Superior temporal gyrus (tissue), 1 donor: ENCODE measurements around the gene DAAM1.
A peak's percentile ranks its signal among the peaks of the same experiment; 100 is the strongest.

Source experiments
- DNase-seq: peaks from one replicate; pipeline ENCODE4 v3.0.0-alpha.2; 2016; ENCODE audit errors: extremely low spot score

DAAM1 gene

DNA sequence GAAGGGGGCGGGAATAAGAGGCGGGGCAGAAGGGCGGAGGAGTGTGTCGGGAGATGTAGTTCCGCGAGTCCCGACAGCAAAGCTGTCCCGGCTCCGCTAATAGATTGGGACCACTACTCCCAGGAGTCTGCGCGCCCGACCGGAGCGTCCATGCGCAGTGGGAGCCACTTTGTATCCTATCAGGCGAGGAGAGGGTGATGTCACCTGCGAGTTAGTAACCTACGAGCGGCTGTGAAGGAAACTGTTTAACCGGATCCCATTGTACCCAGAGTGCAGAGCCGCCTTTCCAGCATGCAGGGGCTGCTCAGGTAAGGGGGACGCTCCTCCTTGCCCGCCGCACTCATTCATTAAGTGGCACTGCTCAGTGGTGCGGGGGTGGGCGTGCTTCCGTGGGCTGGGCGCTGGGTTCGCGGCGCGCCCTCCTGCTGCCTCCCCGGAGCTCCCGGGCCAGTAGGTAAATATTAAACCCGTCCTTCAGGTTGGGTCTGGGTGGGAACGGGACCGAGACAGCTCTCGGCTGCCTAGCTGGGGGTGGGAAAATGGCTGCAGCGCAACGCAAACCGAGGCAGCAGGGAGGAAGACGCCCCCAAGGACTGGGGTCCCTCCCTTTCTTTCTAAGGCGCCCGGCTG, at the start of gene DAAM1:
Gene DAAM1, plus strand, starts transcription at position 207 of the 630 bp plus-strand sequence. CDS start 74,811 bp downstream, outside the sequence.
- peak; percentile 99 for DNase-seq

DNA sequence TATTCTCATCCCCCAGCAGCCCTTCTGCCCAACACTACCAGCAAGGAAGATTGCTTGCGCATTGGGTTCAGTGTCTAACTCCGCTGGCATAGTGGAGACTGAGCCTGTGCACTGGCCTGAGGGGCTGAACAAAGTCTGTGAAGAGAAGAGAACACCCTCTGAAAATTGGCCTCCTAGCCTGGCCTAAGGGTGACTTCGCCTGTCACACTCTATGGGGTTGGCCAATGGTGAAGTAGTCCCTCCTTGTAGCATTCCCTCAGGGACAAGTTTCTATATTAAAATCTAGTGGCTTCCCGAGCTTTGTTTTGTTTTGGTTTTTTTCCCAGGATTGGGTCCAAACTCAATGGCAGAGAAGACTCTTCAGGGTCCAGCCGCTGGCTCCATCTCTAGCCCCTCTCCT, 49.1 kb upstream of the DAAM1 start:
- DNase-seq = no peak

DNA sequence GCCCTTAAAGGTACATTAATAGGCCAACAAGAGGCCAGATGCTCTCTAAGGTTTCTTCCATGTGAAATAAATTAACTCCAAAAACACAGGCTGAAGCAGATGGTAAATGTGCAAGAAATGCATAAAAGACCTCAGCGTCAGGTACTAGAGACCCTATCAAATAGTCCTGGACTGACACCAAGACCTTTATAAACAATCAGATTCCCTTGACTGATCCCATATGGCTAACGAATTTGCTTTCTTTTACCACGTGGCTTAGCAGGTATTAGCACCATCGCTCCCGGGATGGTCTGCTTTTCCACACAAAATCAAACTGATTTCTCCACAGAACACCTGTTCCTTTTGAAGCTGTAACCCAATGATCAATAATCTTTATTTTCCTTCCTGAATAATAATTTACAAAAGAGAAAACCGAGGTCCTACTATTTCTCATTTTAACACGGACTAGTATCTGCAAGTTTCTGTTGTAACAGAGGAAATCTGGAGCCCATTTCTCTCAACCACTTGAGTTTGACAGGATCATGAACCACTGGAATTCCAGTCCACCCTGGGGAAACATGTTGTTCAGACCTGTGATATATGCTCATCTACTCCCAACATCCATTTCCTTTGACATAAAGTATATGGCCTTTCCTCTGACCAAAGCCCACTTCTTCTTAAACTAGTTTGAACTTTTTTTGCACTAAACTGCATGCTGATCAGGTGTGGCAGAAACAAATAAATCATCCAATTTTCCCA, 48.2 kb upstream of the DAAM1 start:
- DNase-seq = no peak

DNA sequence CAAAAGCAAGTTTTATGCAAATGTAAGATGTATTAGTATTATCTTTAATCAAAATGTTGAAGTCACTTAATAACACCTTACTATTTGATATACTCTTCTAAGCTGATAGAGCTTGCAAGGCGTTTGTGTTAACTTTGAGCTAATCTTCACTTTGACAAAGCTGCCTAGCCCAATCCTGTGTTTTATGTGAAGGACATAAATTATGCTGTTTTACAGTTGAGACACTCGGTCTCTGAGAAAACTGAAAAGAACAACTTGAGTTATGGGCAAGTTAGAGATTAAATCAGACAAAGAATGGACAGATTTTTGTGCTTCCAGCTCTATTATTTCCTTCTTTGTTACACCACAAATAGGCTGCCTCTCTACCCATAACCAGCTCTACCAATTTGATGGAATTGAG, 42.0 kb upstream of the DAAM1 start:
- no peak for DNase-seq

DNA sequence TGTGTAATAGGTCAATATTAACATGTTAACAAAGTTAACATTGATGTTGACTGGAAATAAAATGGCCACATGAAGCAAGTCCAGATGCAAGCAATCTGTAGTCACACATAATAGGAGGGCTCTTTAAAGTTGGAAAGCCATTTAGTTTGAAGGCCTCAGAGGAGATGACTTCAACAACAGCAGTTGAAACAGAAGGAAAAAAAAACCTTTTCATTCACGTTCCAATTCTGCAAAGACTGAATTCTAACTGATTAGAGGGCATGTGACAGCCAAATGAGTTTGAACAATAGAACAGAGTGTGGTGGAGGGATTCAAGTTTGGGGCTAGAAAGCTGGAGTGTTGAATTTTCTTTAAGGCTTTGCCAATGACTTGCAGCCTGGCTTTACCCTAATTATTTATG, 41.5 kb upstream of the DAAM1 start:
- no peak for DNase-seq

DNA sequence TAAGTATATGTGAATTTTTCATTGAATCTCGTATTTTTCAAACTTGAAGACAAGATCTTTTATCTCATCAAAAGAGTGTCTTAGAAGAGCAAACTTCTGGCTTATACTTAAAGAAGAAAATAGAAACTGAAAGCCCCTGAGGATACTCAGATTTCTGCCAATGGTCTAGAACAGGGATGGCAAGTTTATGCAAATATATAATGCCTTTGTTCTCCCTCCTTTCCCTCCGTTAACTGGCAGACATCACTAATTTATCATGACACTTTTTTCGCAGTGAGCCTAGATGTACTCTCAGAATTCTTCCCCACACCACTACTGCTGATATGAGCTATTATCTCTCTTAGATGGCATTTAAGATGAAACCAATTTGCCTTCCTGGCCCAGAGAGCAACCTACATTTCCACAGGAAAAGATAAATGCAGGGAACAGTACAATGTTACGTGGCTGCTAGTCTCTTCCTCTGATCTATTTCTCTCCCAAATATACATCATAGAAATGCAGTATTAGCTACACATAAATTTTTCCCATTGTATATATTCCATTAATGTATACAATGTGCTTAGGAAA, 40.0 kb upstream of the DAAM1 start:
- DNase-seq = no peak

DNA sequence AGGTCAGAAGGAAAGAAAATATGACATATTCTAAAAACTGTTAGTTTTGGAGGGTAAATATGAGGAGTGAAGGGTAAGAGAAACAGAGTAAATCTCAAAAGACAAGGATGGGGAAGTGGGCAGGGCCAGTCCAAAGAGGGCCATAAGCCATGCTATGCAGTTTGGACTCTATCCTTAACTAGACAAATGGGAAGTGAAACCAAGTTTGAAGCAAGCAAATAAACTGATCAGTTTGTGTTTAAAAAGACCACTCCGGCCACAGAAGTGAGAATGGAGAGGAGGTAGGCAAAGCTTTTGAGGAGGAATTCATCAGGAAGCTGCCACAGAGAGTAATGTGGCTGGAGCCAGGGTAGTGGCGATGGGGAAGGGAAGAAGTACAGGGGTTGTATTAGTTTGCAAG, 37.5 kb upstream of the DAAM1 start:
- no peak for DNase-seq

DNA sequence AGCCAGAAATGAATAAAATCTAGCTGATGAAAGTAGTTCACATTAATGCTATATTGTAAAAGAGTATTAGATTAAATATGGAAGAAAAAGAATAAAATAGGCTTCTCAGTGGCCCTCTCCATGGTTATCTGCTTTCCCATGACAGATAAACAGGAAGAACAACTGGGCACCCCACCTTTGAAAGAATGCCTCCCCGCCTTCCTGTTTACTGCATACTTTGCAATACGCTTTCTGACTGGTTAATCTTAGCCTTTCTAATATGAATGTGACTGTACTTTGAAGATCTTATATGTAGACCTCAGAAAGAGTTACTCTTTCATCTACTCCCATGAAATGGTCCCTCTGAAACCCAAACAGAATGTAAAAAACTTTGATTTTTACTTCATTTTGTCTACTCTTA, 34.1 kb upstream of the DAAM1 start:
- no peak for DNase-seq

DNA sequence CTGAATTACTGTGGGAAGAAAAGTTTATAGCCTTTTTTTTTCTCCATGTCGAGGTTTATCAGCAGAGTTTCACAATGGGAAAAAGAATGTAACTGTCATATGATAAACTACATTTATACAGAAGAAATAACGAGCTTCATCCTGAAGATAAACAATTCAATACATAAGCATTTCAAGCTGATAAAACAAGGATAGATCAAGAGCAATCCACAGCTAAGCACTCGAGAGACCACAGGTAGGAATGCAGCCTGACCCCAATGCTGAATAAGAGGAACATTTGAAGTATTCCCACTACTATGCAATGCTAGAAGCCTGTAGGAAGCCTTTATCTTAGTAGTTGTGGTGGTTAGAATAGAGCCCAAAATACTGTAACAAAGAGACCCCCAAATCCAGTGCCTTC, 32.6 kb upstream of the DAAM1 start:
- no peak for DNase-seq

DNA sequence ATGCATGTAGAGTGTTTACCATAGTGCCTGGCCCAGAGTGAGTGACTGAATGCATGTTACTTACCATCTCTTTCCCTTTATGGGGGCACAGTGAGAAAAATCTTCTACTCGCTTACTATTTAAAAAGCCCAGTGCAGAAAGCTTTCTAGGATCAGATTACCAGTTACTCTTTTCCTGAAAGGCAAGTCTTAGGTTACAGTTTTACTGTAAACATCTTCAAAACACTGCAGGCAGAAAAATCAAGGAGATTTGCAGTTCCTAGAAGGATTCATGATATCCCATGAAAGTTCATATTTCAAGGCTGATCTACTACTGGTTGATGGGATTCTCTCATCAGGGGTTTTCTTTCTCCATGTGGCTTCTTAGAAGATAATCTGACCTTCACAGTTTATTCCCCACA, 29.3 kb upstream of the DAAM1 start:
- no peak for DNase-seq

DNA sequence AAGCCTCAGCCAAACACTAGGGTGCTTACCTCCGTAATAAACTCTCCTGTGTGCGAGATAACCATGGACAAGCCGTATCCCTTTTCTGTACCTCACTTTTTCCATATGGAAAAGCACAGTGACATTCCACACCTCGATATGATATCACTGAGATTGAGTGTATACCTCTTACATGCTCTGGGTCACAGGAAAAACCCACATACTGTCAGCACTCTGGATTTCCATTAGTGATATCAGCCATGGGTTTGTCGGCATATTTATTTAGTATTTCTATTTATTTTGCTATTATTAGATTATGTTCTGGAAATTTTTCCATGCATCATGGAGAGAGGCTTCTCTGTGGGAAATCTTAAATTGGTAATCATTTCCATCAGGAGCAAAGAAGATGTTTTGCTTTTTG, 28.0 kb upstream of the DAAM1 start:
- no peak for DNase-seq

DNA sequence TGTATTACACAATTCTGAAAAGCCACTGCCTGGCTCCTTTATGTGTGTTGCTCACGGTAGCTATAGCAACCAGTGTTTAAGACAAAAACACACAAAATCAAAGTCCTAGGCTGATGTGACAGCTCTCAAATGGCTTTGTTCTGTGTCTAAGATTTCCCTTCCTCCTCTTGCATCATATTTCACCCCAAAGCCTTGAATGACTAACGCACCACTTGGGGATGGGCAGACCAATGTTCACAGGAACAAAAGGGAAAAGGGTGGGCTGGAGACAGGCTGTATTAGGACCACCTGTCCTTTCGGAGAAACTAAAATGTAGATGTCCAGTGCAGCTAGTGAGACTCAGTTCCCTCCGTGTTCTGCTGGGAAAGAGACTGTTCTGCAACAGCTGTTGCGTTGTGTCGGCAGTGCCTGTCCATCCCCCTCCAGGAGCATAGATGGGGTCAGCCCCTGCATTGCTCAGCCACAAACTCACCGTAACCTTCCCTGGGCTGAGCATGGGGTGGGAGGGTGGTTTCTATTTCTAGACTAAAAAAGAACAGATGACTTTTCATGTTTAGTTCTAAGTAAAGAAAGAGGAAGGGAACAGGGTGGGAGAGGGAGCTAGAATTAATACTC, 26.8 kb upstream of the DAAM1 start:
- DNase-seq = no peak

DNA sequence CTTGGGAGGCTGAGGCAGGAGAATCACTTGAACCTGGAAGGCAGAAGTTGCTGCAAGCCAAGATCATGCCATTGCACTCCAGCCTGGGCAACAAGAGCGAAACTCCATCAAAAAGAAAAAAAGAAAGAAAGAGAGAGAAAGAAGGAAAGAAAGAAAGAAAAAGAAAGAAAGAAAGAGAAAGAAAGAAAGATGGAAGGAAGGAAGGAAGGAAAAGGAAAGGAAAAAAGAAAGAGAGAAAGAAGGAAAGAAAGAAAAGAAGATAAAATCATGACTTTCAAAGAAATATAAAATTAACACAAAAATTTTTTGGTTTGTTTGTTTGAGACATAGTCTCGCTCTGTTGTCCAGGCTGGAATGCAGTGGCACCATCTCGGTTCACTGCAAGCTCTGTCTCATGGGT, 22.2 kb upstream of the DAAM1 start:
- DNase-seq = no peak

DNA sequence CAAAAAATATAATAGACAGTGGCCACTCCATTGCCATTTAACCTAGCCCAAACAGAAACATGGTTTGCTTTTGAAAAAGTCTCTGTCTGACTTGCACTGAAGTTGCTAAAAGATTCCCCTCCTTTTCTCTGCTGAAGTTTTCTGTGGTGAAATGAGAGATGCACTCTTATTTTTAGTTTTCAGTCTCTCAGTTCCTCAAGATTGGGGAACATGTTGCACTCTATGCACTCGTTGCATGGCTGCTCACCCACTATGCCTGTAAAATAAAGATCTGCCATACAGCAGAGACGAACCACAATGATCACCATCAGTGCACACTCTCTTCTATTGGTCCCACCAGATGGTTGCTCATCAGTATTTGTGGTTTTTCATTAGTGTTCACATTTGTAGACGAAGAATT, 13.1 kb upstream of the DAAM1 start:
- DNase-seq = no peak

DNA sequence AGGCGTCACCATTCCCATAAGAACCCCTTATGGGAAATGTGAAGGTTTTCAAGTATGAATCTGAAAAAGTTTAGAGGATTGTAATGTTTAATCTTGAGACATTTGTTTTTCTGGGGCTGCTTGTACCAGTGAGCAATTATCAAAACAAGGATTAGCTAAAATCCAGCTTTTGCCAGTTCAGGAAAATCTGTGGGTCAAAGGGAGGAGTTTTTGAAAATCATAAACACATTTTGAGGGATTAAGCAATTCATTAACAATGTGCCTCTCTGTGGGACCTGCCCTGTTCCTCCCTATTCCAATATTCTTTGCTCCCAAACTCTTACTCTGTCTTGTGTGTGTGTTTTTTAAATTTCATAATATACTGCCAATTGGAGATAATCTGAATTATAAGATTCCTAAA, 11.7 kb upstream of the DAAM1 start:
- no peak for DNase-seq

DNA sequence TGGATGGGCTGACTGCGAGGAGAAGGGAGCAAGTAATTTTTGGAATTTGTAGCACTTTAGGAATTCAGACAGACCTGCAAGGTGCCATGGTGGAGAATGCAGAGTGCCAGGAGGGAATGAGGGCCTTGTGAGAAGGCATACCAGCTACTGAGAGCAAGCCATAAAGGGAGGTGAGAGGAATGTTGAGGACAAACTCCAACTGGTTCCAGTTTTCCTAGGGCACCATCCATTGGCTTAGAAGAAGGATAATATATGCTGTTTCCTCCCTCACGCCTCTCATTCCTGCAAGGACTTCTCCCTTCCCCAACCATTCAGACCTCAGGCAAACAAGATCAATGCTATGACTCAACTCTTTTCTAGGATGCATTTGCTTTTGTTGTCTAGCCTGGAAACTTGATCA, 11.2 kb upstream of the DAAM1 start:
- DNase-seq = no peak

DNA sequence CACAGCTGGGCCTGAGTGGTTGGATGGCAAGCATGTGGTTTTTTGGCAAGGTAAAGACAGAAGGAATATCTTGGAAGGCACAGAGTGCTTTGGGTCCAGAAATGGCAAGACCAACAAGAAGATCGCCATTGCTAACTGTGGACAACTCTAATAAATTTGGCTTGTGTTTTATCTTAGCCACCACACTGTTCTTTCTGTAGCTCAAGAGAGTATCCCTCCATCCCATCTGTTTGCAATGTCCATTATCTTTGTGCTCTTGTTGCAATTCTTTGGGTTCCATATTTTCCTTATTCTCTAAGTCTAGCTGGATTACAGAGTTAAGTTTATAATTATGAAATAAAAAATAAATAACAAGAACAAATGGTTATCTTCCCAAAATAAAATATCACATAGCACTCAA, 6.7 kb upstream of the DAAM1 start:
- no peak for DNase-seq

DNA sequence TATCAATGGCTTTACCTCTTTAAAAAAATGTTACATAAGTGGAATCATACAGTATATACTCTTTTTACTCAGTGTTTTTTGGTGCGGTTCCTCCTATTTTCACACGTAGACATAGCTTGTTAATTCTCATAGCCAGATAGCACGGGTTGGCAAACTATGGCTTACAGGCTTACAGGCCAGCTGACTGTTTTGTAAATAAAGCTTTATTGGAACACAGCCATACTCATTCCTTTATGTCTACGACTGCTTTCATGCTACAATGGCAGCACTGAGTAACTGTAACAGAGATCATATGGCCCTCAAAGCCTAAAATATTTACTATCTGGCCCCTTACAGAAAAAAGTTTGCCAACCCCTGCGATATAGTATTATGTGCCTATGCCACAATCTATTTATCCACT, 5.8 kb upstream of the DAAM1 start:
- DNase-seq = no peak

DNA sequence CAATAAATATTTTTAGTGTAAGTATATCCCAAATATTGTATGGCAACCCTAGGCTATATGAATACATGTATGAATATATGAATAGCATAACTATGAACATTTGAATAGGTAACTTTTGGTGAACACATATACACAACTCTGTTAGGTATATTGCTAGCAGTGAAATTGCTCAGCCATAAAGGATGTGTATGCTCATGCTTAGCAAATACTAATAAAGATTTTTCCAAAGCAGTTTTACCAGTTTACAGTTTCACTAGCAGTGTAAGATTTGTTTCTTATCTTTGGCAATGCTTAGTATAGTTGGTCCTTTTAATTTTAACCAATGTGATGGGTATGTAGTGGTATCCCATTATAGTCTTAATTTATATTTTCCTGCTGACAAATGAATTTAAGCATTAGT, 5.3 kb upstream of the DAAM1 start:
- no peak for DNase-seq

DNA sequence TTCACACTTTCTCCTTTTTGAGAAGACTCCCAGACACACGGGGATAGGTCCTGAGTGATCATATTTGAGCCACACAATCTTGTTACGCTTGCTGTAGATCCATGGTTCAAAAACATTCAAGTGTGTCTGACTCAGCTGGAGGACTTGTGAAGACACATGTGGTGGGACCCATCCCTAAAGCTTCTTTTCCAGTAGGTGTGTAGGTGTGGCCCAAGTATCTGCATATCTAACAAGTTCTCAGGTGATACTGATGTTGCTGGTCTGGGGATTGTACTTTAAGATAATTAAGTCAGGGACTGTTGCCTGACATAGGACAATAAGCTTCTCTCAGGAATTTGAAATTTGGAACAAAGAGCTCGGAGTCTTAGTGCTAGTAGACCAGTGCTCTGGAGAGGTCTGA, 4.1 kb upstream of the DAAM1 start:
- no peak for DNase-seq

DNA sequence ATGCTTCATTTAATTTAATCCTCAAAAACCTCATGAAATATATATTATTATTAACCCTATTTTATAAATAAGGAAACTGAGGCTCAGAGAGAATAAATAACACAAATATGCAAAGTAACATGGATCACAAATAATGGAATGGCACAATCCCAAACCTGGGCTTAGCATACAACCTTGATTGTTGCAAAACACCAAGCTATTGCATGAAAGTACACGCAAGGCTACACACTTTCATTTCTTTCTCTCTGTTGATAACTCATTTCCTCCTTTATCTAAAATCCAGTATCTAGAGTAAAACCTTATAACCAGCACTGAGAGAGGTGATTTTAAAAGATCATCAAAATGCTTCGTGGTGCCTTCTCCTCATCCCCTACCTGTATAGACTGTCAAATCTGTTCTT, 2.8 kb upstream of the DAAM1 start:
- DNase-seq = no peak

DNA sequence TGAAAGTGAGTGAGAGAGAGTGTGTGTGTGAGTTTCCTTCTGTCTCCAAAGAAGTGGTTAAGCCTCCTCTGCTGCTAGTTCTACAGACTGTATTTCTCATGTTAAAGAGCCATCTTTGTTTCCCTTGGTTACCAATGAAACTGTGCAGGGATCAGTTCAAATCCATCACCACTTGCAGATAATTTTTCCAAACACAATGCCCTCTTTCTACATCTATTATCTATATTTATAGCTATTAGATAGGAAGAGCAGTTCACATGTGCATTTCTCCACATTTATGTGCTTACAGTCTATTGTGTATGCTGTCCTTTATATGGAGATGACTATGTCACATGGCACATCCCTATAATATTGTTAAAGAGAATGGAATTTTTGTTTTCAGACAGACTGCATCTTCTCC, 2.2 kb upstream of the DAAM1 start:
- DNase-seq = no peak

DNA sequence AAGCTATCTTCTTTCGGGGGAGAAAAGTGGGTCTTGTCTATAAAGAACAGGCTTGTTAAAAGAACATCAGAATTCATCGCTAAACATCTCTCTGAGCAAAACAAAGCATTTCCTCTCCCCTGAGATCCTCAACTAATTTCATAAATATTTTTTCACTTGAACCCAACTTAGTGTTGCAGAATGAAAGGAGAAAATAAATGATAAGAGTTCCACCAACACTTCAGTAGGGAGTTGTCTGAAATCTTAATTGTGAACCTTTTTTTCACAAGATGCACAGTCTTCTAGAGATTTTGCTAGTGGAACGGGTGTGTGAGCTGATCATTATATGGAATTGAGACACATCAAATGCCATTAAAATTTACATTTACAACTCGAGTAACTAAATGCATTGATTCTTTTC, 1.3 kb upstream of the DAAM1 start:
- DNase-seq = no peak
